ENCODE data around the gene CNOT2.

DNA sequence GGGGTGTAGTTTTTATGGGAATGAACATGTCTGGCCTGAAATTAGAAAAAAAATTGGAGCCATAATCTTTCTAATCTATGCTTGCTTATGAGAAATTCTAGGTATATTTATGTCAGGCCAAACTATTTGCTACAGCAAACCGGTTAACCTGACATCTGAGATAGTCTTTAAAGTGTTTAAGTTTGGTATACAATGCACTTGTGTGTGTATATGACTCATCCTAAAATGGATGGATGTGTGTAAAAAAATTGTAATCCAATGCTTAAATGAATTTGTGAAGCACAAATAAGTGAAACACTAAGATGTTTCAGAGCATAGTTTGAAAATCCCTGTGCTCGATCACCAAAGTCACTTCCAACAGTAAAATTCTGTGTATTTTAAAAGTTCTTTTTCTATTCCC, 6.7 kb downstream of the CNOT2 start:
- TF ChIP-seq, protein P1, sequence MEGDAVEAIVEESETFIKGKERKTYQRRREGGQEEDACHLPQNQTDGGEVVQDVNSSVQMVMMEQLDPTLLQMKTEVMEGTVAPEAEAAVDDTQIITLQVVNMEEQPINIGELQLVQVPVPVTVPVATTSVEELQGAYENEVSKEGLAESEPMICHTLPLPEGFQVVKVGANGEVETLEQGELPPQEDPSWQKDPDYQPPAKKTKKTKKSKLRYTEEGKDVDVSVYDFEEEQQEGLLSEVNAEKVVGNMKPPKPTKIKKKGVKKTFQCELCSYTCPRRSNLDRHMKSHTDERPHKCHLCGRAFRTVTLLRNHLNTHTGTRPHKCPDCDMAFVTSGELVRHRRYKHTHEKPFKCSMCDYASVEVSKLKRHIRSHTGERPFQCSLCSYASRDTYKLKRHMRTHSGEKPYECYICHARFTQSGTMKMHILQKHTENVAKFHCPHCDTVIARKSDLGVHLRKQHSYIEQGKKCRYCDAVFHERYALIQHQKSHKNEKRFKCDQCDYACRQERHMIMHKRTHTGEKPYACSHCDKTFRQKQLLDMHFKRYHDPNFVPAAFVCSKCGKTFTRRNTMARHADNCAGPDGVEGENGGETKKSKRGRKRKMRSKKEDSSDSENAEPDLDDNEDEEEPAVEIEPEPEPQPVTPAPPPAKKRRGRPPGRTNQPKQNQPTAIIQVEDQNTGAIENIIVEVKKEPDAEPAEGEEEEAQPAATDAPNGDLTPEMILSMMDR (IDR thresholded peaks at IDR 0.05) = no peak
- no peak for TF ChIP-seq EZH2 (IDR thresholded peaks at IDR 0.05; ENCODE audit: borderline replicate concordance, insufficient read depth, low read depth, low read length, poor library complexity, severe bottlenecking)

All from B cell (primary cell).